Breast epithelium (tissue), 3 donors: ENCODE data around the gene ELMOD1.

Source experiments
- POLR2A ChIP-seq: fragments of 450-650 bp; IDR thresholded peaks from one replicate; pipeline ENCODE4 v1.6.1; 2016; ENCODE audit warnings: antibody characterized with exemption, mild to moderate bottlenecking, moderate library complexity
- POLR2AphosphoS5 ChIP-seq, 3 donors: sonication (generic); formaldehyde crosslinking; IDR thresholded peaks; one replicate each; pipeline ENCODE4 v1.6.1; 2017; ENCODE audit warnings: antibody characterized with exemption in 3 of 3
- TF ChIP-seq, protein P1 (sequence below), 3 donors: fragments of 450-650 bp; IDR thresholded peaks; one replicate each; pipeline ENCODE4 v1.5.1; 2016 to 2017; ENCODE audit warnings: antibody characterized with exemption in 3 of 3, mild to moderate bottlenecking in 3 of 3, moderate library complexity in 3 of 3

DNA sequence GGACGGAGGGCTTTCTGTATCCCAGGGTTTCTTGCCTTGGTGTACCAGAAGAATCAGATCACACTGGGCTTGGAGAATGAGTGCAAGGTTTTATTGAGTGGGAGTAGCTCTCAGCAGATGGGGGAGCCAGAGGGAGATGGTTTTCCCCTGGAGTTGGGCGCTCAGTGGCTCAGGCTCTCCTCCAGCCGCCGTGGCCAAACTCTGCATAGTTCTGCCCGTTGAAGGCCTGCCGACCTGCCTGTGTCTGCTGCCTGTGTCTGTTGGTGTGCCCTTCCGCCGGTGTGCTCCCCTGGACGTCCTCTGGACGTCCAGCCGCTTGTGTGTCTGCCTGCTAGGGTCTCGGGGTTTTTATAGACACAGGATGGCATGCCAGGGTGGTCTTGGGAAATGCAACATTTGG is 20.9 kb upstream of the ELMOD1 start:
- TF ChIP-seq POLR2AphosphoS5 (IDR thresholded peaks at IDR 0.05) = no peak
- TF ChIP-seq, protein P1, sequence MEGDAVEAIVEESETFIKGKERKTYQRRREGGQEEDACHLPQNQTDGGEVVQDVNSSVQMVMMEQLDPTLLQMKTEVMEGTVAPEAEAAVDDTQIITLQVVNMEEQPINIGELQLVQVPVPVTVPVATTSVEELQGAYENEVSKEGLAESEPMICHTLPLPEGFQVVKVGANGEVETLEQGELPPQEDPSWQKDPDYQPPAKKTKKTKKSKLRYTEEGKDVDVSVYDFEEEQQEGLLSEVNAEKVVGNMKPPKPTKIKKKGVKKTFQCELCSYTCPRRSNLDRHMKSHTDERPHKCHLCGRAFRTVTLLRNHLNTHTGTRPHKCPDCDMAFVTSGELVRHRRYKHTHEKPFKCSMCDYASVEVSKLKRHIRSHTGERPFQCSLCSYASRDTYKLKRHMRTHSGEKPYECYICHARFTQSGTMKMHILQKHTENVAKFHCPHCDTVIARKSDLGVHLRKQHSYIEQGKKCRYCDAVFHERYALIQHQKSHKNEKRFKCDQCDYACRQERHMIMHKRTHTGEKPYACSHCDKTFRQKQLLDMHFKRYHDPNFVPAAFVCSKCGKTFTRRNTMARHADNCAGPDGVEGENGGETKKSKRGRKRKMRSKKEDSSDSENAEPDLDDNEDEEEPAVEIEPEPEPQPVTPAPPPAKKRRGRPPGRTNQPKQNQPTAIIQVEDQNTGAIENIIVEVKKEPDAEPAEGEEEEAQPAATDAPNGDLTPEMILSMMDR (IDR thresholded peaks at IDR 0.05) = no peak
- no peak for TF ChIP-seq POLR2A
